HL-60 (cell line): ENCODE data around the gene BRSK2.

Experiments
- DNase-seq, 2 experiments: peaks; one replicate each; pipeline ENCODE4 v3.0.0-alpha.2; 2010 to 2020; ENCODE audit warnings: low read depth in 1 of 2, low spot score in 1 of 2
- H3K27ac ChIP-seq: fragments of 250-450 bp; sonication (Bioruptor Pico); replicated peaks from 2 replicates; pipeline ENCODE4 v1.5.1; 2020; ENCODE audit warnings: mild to moderate bottlenecking, moderate library complexity
- H3K27me3 ChIP-seq: fragments of 250-450 bp; sonication (Bioruptor Pico); 2 replicates; pipeline ENCODE4 v1.5.1; 2021; ENCODE audit warnings: mild to moderate bottlenecking, moderate library complexity; ENCODE audit not compliant: insufficient read depth, poor library complexity, severe bottlenecking
- H3K4me3 ChIP-seq: replicated peaks from 2 replicates; pipeline ENCODE4 v1.5.1; 2011; ENCODE audit warnings: mild to moderate bottlenecking, control low read depth, low read length; ENCODE audit not compliant: insufficient read depth
- GABPA ChIP-seq: IDR thresholded peaks from 2 replicates; pipeline ENCODE4 v1.6.1; 2012; ENCODE audit warnings: low read depth
- POLR2AphosphoS5 ChIP-seq: IDR thresholded peaks from 2 replicates; pipeline ENCODE4 v1.6.1; 2012; ENCODE audit warnings: low read depth
- SPI1 ChIP-seq: IDR thresholded peaks from 2 replicates; pipeline ENCODE4 v1.6.1; 2012; ENCODE audit warnings: low read depth, mild to moderate bottlenecking, borderline replicate concordance
- TF ChIP-seq, protein P1 (sequence below): IDR thresholded peaks from one replicate; pipeline ENCODE4 v1.5.1; 2011; ENCODE audit warnings: low read length, control low read depth, inconsistent platforms; ENCODE audit not compliant: insufficient read depth
- TF ChIP-seq, protein P2 (sequence below): IDR thresholded peaks from 2 replicates; pipeline ENCODE4 v1.6.1; 2012; ENCODE audit warnings: low read depth; ENCODE audit not compliant: insufficient replicate concordance

BRSK2 gene

DNA sequence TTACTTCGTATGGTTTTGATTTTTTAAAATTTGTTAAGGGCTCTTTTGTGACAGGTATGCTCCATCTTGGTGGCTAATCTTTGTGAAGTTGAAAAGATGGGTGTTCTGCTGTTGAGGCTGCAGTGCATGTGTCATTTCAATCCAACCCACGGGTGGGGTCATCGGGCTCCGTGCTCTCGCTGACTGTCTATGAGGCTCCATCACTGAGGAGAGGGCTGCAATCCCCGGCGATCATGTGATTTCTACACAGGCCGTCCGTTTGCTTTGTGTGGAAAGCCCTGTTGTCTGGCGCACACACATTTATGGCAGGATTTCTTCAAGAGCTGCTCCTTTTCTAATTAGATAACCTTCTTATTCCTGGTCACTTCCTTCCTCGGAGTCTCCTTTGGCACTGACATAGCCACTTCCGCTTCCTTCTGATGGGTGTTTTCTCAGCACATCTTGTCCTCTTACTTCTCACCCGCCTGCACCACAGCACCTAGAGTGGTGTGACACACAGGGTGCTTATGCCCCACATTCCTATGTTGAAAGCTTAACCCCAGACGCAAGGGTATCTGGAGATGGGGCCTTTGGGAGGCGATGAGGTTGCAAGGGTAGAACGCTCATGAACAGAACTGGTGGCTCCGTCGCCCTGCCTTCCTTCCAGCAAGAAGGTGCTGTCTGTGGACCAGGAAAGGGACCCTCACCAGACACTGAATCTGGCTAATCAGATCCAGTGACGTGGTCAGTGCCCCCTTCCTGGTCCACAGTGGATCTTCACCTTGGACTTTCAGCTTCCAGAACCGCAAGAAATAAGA is 87.4 kb downstream of the BRSK2 start:
- Histone ChIP-seq H3K27ac (no peak overlapping the region), H3K27me3 (no peaks in the 10 kb centered on the region), H3K4me3 (no peak overlapping the region)
- TF ChIP-seq GABPA (no peak), POLR2AphosphoS5 (no peak), SPI1 (no peak)
- TF ChIP-seq, protein P1, sequence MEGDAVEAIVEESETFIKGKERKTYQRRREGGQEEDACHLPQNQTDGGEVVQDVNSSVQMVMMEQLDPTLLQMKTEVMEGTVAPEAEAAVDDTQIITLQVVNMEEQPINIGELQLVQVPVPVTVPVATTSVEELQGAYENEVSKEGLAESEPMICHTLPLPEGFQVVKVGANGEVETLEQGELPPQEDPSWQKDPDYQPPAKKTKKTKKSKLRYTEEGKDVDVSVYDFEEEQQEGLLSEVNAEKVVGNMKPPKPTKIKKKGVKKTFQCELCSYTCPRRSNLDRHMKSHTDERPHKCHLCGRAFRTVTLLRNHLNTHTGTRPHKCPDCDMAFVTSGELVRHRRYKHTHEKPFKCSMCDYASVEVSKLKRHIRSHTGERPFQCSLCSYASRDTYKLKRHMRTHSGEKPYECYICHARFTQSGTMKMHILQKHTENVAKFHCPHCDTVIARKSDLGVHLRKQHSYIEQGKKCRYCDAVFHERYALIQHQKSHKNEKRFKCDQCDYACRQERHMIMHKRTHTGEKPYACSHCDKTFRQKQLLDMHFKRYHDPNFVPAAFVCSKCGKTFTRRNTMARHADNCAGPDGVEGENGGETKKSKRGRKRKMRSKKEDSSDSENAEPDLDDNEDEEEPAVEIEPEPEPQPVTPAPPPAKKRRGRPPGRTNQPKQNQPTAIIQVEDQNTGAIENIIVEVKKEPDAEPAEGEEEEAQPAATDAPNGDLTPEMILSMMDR: no peak
- TF ChIP-seq, protein P2, sequence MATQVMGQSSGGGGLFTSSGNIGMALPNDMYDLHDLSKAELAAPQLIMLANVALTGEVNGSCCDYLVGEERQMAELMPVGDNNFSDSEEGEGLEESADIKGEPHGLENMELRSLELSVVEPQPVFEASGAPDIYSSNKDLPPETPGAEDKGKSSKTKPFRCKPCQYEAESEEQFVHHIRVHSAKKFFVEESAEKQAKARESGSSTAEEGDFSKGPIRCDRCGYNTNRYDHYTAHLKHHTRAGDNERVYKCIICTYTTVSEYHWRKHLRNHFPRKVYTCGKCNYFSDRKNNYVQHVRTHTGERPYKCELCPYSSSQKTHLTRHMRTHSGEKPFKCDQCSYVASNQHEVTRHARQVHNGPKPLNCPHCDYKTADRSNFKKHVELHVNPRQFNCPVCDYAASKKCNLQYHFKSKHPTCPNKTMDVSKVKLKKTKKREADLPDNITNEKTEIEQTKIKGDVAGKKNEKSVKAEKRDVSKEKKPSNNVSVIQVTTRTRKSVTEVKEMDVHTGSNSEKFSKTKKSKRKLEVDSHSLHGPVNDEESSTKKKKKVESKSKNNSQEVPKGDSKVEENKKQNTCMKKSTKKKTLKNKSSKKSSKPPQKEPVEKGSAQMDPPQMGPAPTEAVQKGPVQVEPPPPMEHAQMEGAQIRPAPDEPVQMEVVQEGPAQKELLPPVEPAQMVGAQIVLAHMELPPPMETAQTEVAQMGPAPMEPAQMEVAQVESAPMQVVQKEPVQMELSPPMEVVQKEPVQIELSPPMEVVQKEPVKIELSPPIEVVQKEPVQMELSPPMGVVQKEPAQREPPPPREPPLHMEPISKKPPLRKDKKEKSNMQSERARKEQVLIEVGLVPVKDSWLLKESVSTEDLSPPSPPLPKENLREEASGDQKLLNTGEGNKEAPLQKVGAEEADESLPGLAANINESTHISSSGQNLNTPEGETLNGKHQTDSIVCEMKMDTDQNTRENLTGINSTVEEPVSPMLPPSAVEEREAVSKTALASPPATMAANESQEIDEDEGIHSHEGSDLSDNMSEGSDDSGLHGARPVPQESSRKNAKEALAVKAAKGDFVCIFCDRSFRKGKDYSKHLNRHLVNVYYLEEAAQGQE: no peak
- no peak for DNase-seq

DNA sequence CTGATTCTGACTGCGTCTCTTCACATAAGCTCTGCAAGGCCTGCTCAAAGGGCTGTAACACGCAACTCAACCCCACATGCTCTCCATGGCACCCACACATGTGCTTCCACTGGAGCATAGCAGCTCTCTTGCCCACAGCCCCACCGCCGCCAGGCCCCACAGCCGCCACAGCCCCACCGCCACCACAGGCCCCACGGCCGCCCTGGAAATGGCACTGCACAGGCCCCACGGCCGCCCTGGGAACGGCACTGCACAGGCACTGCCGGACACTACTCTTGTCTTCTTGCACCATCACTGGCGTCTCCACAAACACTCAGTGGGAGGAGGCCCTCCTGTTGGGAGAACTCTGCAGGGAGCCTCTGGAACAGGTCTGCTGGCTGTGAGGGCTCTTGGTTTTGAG is 88.3 kb downstream of the BRSK2 start:
- Histone ChIP-seq H3K27ac (no peak overlapping the region), H3K4me3 (no peak overlapping the region), H3K27me3 (no peaks in the 10 kb centered on the region)
- DNase-seq: no peak
- TF ChIP-seq SPI1: no peak
- TF ChIP-seq, protein P2: no peak
- TF ChIP-seq POLR2AphosphoS5: no peak
- TF ChIP-seq GABPA: no peak
- TF ChIP-seq, protein P1: no peak

DNA sequence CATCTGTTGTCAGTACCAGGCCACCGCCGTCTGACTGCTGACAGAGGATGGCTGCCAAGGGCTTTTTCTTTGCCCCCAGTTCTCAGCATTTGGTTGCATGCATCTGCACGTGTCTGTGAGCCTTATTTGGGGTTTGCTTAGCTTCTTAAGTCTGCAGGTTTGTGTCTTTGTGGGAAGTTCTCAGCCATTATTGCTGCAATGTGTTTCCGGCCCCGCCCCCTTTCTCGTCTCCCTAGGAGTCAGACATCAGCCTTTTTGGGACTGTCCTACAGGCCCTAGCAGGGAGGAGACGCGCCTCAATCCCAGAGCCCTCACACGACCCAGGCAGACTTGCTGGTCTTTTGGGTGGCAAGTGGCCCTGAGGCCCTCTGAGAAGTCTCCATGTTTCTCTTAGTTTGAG is 88.8 kb downstream of the BRSK2 start:
- Histone ChIP-seq H3K27ac (no peak overlapping the region), H3K4me3 (no peak overlapping the region), H3K27me3 (no peaks in the 10 kb centered on the region)
- peak; percentile 30 to 90 for DNase-seq
- TF ChIP-seq POLR2AphosphoS5 (no peak), SPI1 (no peak), GABPA (no peak)
- TF ChIP-seq, protein P2: no peak
- TF ChIP-seq, protein P1: no peak
